Measurements from ENCODE around the gene TTLL12. TPM values are rescaled to one million over a fixed set of nuclear protein-coding genes. Genes with fewer than 3 reads are reported as not detected.

TTLL12 gene
- polyA plus RNA-seq, 1 donor (not counting 4 experiments of a cell fraction or from before 2014, with no cell fraction given): 22.1 TPM

DNA sequence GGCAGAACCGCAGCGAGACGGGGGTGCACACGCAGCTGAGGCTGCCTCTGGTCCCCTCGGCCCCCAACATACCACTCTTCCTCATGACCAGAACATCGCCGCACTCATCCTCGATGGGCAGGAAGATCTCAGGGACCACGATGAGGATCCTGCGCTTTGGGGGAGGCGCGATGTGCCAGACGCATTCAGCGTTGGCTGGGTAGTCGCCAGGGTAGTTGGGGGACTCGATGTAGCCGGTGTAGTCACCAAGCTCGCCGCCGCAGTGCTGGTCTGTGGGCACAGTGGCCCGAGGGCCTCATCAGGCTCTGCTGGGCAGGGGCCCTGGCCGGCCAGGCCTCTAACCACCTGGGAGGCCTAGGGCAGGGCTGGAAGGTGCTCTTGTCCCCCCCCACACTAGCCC, 23.0 kb upstream of the TTLL12 start:
- TF ChIP-seq, protein P1, sequence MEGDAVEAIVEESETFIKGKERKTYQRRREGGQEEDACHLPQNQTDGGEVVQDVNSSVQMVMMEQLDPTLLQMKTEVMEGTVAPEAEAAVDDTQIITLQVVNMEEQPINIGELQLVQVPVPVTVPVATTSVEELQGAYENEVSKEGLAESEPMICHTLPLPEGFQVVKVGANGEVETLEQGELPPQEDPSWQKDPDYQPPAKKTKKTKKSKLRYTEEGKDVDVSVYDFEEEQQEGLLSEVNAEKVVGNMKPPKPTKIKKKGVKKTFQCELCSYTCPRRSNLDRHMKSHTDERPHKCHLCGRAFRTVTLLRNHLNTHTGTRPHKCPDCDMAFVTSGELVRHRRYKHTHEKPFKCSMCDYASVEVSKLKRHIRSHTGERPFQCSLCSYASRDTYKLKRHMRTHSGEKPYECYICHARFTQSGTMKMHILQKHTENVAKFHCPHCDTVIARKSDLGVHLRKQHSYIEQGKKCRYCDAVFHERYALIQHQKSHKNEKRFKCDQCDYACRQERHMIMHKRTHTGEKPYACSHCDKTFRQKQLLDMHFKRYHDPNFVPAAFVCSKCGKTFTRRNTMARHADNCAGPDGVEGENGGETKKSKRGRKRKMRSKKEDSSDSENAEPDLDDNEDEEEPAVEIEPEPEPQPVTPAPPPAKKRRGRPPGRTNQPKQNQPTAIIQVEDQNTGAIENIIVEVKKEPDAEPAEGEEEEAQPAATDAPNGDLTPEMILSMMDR (optimal IDR thresholded peaks at IDR 0.05 in 1 of 3, IDR thresholded peaks at IDR 0.05 in 1 of 3, conservative IDR thresholded peaks at IDR 0.05 in 1 of 3; ENCODE audit: extremely low read depth in 1 of 3, insufficient read depth in 2 of 3, low read length in 3 of 3): no peak
- TF ChIP-seq EZH2 (IDR thresholded peaks at IDR 0.05; ENCODE audit: low read length): no peak
- no peak for FAIRE-seq
- H3K4me1 ChIP-seq (ENCODE audit: control insufficient read depth, extremely low read depth, insufficient read depth, low read length): no peaks in the 10 kb centered on the region
- dilution Hi-C loops (cut with MboI; ENCODE audit: extremely low pct_ligation_motif_present, low sequenced_read_pairs): no loop called here
- H3K4me2 ChIP-seq (ENCODE audit: control insufficient read depth, extremely low read depth, insufficient read depth, low read depth, low read length): no peak overlapping the region
- no peaks in the 10 kb centered on the region for H3K9me3 ChIP-seq (ENCODE audit: control insufficient read depth, low read depth, low read length)
- H3K9ac ChIP-seq (ENCODE audit: control insufficient read depth, extremely low read depth, insufficient read depth, low read length): no peak overlapping the region
- H3K36me3 ChIP-seq (ENCODE audit: control insufficient read depth in 2 of 2, extremely low read depth in 1 of 2, insufficient read depth in 2 of 2, low read length in 2 of 2): no peaks in the 10 kb centered on the region
- no peak overlapping the region for H3K27ac ChIP-seq (ENCODE audit: control insufficient read depth, insufficient read depth, low read length)
- peaks cover 15% of the 10 kb centered on the region for H3K27me3 ChIP-seq (ENCODE audit: control insufficient read depth, extremely low read depth, insufficient read depth, low read length)
- no peaks in the 10 kb centered on the region for H3K79me2 ChIP-seq (ENCODE audit: control insufficient read depth, insufficient read depth, low read length)
- H3K9me1 ChIP-seq (ENCODE audit: control insufficient read depth, extremely low read depth, insufficient read depth, low read length): no peaks in the 10 kb centered on the region
- no peak overlapping the region for H3K4me3 ChIP-seq (ENCODE audit: control insufficient read depth in 2 of 3, extremely low read depth in 1 of 3, insufficient read depth in 2 of 3, low read depth in 1 of 3, low read length in 3 of 3)
- no peak overlapping the region for H2AFZ ChIP-seq (ENCODE audit: control insufficient read depth, low read length)
- no peak for DNase-seq (ENCODE audit: low read depth, low spot score)
- H4K20me1 ChIP-seq (ENCODE audit: control insufficient read depth, extremely low read depth, insufficient read depth, low read length): no peaks in the 10 kb centered on the region

DNA sequence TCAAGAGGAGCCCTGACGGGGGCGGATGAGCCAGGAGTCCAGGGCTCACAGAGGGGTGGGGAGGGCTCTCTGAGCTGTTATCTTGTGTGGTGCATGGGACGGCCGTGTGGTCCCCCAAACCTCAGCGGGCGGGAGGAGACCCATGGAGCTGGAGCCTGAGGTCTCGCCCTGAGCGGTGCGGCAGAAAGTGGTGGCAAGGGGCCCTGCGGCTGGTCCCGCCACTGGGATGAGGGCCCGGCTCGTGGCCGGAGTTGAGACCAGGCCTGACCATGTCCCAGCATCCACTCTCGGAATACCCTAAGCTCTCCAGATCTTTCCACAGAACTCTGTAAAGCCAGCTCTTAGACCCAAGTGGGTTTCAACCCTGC, 22.6 kb upstream of the TTLL12 start:
- no peaks in the 10 kb centered on the region for H3K9me1 ChIP-seq (ENCODE audit: control insufficient read depth, extremely low read depth, insufficient read depth, low read length)
- H4K20me1 ChIP-seq (ENCODE audit: control insufficient read depth, extremely low read depth, insufficient read depth, low read length): no peaks in the 10 kb centered on the region
- no peak overlapping the region for H3K4me3 ChIP-seq (ENCODE audit: control insufficient read depth in 2 of 3, extremely low read depth in 1 of 3, insufficient read depth in 2 of 3, low read depth in 1 of 3, low read length in 3 of 3)
- H3K4me1 ChIP-seq (ENCODE audit: control insufficient read depth, extremely low read depth, insufficient read depth, low read length): no peaks in the 10 kb centered on the region
- no peak overlapping the region for H3K27ac ChIP-seq (ENCODE audit: control insufficient read depth, insufficient read depth, low read length)
- FAIRE-seq (no peak), DNase-seq (ENCODE audit: low read depth, low spot score) (no peak)
- no peaks in the 10 kb centered on the region for H3K9me3 ChIP-seq (ENCODE audit: control insufficient read depth, low read depth, low read length)
- peaks cover 15% of the 10 kb centered on the region for H3K27me3 ChIP-seq (ENCODE audit: control insufficient read depth, extremely low read depth, insufficient read depth, low read length)
- H3K79me2 ChIP-seq (ENCODE audit: control insufficient read depth, insufficient read depth, low read length): no peaks in the 10 kb centered on the region
- H3K36me3 ChIP-seq (ENCODE audit: control insufficient read depth in 2 of 2, extremely low read depth in 1 of 2, insufficient read depth in 2 of 2, low read length in 2 of 2): no peaks in the 10 kb centered on the region
- H3K9ac ChIP-seq (ENCODE audit: control insufficient read depth, extremely low read depth, insufficient read depth, low read length): no peak overlapping the region
- no peak for TF ChIP-seq EZH2 (IDR thresholded peaks at IDR 0.05; ENCODE audit: low read length)
- TF ChIP-seq, protein P1 (optimal IDR thresholded peaks at IDR 0.05 in 1 of 3, IDR thresholded peaks at IDR 0.05 in 1 of 3, conservative IDR thresholded peaks at IDR 0.05 in 1 of 3; ENCODE audit: extremely low read depth in 1 of 3, insufficient read depth in 2 of 3, low read length in 3 of 3): no peak
- dilution Hi-C loops (cut with MboI; ENCODE audit: extremely low pct_ligation_motif_present, low sequenced_read_pairs): no loop called here
- no peak overlapping the region for H2AFZ ChIP-seq (ENCODE audit: control insufficient read depth, low read length)
- H3K4me2 ChIP-seq (ENCODE audit: control insufficient read depth, extremely low read depth, insufficient read depth, low read depth, low read length): no peak overlapping the region

Data from keratinocyte (primary cell).